Measurements from ENCODE around the gene KIF1C. TPM values are rescaled to one million over a fixed set of nuclear protein-coding genes. Genes with fewer than 3 reads are reported as not detected.
A peak's percentile ranks its signal among the peaks of the same experiment; 100 is the strongest.

The KIF1C gene
- total and polyA plus RNA-seq, 12 donors = 141 to 826 (median 592) TPM

DNA sequence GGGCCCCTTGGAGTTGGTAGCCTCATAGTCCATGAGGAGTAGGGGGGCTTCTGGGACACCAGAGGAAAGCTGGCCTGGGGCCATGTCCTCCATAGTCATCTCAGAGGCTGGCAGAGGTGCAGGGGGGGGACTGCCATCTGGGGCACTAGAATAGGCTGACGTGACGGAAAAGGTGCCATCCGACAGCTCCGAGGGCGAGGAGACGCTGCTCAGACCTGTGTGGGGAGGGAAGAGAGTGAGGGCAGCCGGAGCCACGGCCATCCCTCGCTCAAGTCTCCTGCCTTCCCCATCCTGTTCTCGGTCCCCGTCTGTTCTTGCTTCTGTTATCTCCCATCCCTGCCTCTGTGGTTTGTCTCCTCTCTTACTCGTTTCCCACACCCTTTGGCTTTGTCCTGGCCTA, 25.4 kb upstream of the KIF1C start:
- Histone ChIP-seq H3K9me3 (no peaks in the 10 kb centered on the region), H3K4me3 (no peak overlapping the region), H3K27me3 (no peaks in the 10 kb centered on the region), H3K36me3 (peaks cover 0 to 89% (median 30%) of the 10 kb centered on the region in 9 donors), H3K4me1 (peaks cover 22 to 60% (median 49%) of the 10 kb centered on the region in 9 donors), H3K27ac (peak overlapping the region in 9 of 10 donors; percentile 61 to 80 (median 70))
- DNase-seq (no peak), ATAC-seq (no peak)
- TF ChIP-seq, protein P1, sequence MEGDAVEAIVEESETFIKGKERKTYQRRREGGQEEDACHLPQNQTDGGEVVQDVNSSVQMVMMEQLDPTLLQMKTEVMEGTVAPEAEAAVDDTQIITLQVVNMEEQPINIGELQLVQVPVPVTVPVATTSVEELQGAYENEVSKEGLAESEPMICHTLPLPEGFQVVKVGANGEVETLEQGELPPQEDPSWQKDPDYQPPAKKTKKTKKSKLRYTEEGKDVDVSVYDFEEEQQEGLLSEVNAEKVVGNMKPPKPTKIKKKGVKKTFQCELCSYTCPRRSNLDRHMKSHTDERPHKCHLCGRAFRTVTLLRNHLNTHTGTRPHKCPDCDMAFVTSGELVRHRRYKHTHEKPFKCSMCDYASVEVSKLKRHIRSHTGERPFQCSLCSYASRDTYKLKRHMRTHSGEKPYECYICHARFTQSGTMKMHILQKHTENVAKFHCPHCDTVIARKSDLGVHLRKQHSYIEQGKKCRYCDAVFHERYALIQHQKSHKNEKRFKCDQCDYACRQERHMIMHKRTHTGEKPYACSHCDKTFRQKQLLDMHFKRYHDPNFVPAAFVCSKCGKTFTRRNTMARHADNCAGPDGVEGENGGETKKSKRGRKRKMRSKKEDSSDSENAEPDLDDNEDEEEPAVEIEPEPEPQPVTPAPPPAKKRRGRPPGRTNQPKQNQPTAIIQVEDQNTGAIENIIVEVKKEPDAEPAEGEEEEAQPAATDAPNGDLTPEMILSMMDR (IDR thresholded peaks at IDR 0.05) = no peak
- WGBS, 2 donors = 83% methylated on average over 12 of the region's 12 CpGs
- intact Hi-C loops (cut with DNase I) = no loop called here

DNA sequence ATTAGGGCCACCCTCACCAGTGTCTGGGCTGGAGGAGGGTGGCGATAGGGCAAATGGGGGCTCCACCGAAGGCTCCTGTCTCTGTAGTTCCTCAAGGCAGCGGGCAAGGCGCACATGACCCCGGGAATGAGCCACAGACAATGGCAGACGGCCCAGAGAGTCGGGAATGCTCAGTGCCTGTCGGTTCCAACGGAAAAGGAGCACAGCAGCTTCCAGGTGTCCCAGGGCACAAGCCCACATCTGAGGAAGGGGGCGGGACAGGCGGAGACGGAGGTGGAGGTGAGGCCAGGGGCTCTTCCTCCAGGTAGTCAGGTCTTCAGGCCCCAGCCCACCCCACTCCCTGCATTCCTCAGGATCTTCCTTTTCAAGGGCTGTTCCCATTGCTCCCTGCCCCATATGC, 25.0 kb upstream of the KIF1C start:
- DNase-seq (no peak), ATAC-seq (no peak)
- peaks cover 22 to 60% (median 49%) of the 10 kb centered on the region in 9 donors for H3K4me1 ChIP-seq
- TF ChIP-seq, protein P1 (IDR thresholded peaks at IDR 0.05) = no peak
- intact Hi-C loops (cut with DNase I) = no loop called here
- peak overlapping the region in 9 of 10 donors; percentile 61 to 80 (median 70) for H3K27ac ChIP-seq
- H3K27me3 ChIP-seq = no peaks in the 10 kb centered on the region
- H3K36me3 ChIP-seq = peaks cover 0 to 93% (median 33%) of the 10 kb centered on the region in 9 donors
- H3K9me3 ChIP-seq = no peaks in the 10 kb centered on the region
- WGBS, 2 donors = 70 to 74% methylated on average over 12 of the region's 12 CpGs
- no peak overlapping the region for H3K4me3 ChIP-seq

DNA sequence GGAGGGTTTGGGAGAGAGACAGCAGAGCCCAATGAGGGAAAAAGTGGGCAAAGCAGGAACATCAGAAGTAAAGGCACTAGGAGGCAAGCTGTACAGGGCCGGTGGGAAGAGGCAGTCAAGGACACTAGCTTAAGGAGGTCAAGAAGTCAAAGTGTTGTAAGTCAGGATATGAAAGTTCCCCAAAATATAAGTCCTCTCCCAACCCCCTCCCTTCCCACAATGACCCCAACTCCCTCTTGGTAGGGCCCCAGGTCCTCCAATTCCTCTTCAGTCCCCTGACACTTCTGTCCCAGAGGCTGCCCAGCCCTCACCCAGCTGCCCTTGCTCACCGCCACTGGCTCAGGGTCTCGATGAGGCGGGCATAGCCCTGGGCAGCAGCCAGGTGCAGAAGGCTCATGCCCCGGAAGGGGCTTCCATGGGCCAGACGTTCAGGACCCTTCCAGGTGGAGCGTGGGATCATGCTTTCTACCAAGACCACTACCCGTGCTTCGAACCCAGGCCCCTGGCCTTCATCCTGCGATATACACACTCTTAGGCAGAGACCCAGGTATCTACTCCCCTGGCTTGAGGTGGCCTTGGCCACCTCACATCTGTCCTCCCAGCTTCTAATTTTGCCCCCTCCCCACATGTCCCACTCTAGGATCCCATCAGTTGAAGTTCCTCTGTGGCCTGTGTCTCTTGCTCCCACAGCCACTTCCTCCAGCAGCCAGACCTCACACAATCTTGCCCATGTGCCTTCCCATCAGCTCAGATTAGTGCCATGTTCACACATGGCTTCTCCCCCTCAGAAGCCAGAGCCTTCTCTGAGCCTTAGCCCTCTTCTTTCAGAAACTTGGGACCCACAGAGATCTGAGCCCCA, 24.3 kb upstream of the KIF1C start:
- intact Hi-C loops (cut with DNase I) = no loop called here
- peaks cover 16 to 53% (median 45%) of the 10 kb centered on the region in 9 donors for H3K4me1 ChIP-seq
- H3K4me3 ChIP-seq = no peak overlapping the region
- 86 to 93% methylated on average over 10 of the region's 10 CpGs for WGBS, 2 donors
- TF ChIP-seq, protein P1 (IDR thresholded peaks at IDR 0.05) = no peak
- ATAC-seq (peak in 3 of 8 donors; percentile 8 to 19 (median 12)), DNase-seq (no peak)
- H3K36me3 ChIP-seq = peaks cover 0 to 100% (median 38%) of the 10 kb centered on the region in 9 donors
- H3K27me3 ChIP-seq = no peaks in the 10 kb centered on the region
- H3K9me3 ChIP-seq = no peaks in the 10 kb centered on the region
- peak overlapping the region in 9 of 10 donors; percentile 61 to 80 (median 70) for H3K27ac ChIP-seq

DNA sequence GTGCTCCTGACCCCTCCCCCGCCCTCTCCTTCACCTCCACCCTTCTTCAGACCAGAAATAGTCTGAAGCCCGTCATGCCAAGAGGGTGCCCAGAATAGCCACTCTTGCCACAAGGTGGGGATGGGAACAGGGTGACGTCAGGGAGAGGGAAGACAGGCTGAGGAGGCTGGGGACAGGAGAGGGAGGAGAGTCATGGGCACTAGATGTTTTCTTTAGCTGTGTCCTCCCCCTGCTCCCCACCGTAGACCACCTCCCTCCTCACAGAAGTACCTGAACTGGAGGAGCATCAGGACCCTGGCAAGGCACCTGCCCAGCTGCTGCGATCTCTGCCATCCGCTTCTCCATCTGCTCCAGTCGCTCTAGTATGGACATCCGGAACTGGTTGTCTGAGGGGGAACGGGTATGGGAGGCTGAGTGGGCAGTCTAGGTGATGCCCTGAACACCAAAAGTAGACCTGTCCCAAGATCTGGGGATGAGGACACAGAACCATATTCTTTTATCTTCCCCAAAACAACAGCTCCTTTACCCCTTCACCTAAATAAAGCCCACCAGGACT, 23.6 kb upstream of the KIF1C start:
- 58 to 69% methylated on average over 9 of the region's 9 CpGs for WGBS, 2 donors
- H3K4me3 ChIP-seq = peak overlapping the region in 1 of 10 donors; percentile 1
- DNase-seq = peak; percentile 31 to 74
- intact Hi-C loops (cut with DNase I) = no loop called here
- TF ChIP-seq, protein P1 (IDR thresholded peaks at IDR 0.05) = no peak
- H3K9me3 ChIP-seq = no peaks in the 10 kb centered on the region
- H3K27me3 ChIP-seq = no peaks in the 10 kb centered on the region
- peaks cover 0 to 100% (median 45%) of the 10 kb centered on the region in 9 donors for H3K36me3 ChIP-seq
- peak; percentile 35 to 90 (median 82) for ATAC-seq
- peak overlapping the region; percentile 36 to 80 (median 70) for H3K27ac ChIP-seq
- H3K4me1 ChIP-seq = peaks cover 11 to 48% (median 38%) of the 10 kb centered on the region in 9 donors
